ENCODE data around the gene SPAG16.
"Not testable (repeated sequence)": the region's sequence is repeated elsewhere in the genome, so short reads cannot be mapped to it uniquely, and the experiment has no call there.

The SPAG16 gene

GRCh38 chr2:213703406-213704098 is 419.3 kb downstream of the SPAG16 start:
- DNase-seq (ENCODE audit: low read depth): no peak

DNA sequence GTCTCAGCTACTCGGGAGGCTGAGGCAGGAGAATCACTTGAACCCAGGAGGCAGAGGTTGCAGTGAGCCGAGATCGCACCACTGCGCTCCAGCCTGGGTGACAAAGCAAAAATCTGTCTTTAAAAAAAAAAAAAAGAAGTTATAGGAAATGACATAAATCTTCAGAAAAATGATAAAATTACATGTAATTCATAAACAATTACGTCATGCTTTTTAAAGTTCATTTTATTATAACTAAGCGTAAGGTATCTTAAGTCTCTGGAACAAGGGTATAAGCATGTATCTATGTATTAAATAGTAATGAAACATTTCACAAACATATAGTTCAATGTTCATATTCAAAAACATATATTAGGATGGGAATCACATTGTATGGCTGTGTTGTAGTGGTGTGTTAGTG is 425.9 kb downstream of the SPAG16 start:
- no peak for DNase-seq (ENCODE audit: low read depth)

GRCh38 chr2:213718411-213718810 is 434.1 kb downstream of the SPAG16 start:
- DNase-seq (ENCODE audit: low read depth): not testable (repeated sequence)

DNA sequence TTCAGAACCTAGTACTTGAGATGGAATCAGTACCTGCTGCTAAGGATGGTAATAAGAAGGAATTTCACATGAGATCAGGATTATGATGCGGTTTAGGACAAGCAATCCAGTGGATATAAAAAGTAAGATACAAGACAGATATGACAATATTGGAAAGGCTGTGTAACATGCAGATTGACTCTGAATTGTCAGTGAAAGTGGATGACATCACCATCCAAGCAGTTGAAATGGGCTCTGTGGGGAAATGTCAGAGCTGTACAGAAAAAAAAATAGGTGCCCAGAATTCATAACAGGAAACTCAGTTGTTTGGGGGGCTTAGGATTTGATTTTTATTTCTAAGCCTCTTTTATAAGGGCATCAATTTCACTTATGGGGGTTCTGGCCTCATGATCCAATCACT is 438.3 kb downstream of the SPAG16 start:
- no peak for DNase-seq (ENCODE audit: low read depth)

DNA sequence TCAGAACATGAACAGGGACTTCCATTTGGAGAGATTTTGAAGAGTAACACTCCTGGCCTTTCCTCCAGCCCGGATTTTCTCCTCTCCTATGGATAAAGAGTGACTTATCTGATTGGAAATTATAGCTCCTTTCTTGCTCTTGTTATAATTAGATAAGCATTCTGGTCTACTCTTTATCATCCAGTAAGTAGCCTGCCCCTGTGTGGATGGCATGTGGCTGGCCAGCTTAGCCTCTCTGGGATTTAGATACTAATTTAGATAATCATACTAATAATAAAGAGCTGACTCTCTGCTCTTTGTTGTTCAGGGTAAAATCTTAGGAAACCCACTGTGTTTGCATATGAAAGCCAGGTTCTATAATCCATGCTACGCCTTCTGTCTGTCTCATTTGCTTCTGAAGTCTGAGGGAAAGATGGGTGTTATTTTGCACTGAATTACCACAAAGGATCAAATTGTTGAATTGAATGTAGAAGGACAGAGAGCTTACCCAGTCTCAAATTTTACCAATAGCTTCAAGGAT is 438.8 kb downstream of the SPAG16 start:
- no peak for DNase-seq (ENCODE audit: low read depth)

DNA sequence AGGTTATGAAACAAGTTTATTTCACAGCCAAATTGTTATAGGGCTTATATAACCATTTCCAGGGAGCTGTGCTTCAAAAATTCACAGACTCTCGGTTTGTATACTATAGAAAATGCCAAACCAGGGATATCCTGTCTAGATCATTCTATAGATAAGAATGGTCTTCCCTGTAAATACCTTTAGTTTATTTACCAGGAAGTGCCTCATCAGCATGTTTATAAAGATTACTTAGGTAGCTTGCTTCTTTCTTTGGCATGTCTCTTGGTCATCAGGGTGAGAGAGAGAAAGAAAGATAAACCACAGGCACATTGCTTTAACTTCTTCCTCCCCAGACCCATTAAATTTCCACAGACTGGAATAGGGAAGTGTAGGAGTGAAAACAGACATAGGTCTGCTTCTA is 439.4 kb downstream of the SPAG16 start:
- no peak for DNase-seq (ENCODE audit: low read depth)

DNA sequence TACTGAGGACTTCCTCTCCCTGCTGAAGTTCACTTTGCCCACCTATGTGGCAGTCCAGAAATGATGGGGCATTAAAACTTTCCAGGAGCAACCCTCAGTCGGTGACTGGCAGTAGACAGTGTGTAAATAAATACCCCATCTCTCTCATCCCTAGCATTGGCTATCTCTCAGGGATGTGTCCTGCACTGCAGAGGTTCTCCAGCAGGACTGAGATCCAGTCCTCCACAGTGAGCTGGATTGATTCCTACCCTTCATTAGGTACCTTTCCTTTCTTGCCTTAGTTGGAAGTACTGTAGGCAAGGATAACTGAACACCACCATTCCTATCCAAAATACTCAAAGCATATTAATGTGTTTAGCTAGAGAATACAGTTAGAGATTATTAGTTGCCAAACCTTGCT is 441.8 kb downstream of the SPAG16 start:
- no peak for DNase-seq (ENCODE audit: low read depth)

GRCh38 chr2:213733893-213734292 is 449.6 kb downstream of the SPAG16 start:
- DNase-seq (ENCODE audit: low read depth): no peak

DNA sequence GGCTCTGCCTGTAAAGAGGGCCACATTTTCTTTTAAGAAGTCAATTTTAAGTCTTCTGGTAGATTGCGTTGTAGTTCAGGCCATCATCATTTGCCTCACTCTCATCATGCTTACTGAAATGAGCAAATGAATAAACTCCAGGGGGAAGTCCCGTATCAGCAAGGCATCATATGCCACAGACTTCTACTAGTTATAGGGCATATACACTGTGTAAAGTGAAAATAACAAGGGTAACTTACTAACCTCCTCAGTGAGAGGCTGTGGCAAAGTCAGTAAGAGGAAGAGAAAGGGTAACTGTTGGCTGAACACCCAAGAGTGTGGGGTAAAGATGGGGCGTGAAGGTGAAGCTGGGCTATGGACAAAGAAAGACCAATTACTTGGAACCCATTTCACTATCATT is 456.2 kb downstream of the SPAG16 start:
- no peak for DNase-seq (ENCODE audit: low read depth)

DNA sequence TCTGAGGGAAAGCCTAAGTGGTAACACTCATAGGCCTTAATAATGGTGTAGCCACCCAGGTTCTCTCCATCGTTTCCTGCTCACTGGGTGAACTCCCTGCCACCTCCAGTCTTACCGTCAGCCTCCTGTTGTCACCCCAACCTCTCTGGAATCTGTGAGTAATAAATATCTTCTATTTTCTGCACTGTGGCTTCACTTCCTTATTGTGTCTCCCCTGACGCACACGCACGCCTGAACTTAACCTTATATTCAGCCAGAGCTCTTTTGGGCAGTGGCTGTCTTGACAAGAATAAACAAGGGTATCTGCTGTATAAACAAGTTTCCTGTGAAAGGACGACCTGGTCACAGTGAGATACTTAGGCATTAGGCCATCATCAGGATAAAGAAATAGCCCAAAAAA is 467.2 kb downstream of the SPAG16 start:
- DNase-seq (ENCODE audit: low read depth): no peak

GRCh38 chr2:213752575-213752974 is 468.3 kb downstream of the SPAG16 start:
- DNase-seq (ENCODE audit: low read depth): no peak

DNA sequence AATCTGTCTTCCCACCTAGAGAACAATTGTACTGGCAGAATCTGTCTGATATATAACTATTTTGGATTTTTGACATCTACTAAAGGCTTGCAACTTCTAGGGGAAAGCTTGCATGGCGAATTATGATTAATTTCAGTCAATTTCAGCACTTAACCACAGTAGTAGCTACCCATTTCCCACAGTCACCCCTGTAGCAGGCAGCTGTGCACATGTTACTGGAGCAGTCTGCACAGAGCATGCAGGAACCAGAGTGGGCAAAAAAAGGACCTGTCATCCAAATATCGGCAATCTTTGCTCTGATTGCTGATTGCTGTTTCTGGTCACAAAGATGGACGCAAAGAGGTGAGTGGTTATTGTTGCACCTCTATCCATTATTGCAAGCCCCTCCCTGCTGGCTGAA is 473.3 kb downstream of the SPAG16 start:
- DNase-seq (ENCODE audit: low read depth): no peak

DNA sequence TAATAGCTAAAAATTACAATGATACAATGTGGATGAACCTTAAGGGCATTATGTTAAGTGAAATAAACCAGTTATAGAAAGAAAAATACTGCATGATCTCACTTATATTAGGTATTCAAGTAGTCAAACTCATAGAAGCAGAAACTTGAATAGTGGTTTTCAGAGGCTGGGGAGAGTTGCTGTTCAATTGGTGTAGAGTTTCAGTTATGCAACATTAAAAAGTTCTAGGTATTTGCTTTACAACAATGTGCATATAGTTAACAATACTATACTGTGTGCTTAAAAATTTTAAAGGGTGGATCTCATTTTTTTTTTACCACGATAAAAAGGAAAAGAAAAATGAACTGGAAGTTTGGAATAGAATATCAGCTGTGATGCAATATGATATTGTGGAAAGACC is 479.1 kb downstream of the SPAG16 start:
- no peak for DNase-seq (ENCODE audit: low read depth)

GRCh38 chr2:213763963-213764362 is 479.7 kb downstream of the SPAG16 start:
- DNase-seq (ENCODE audit: low read depth): no peak

- no peak for DNase-seq (ENCODE audit: low read depth)
Observed at GRCh38 chr2:213764849-213765248, 480.6 kb downstream of the SPAG16 start.

- no peak for DNase-seq (ENCODE audit: low read depth)
Observed at GRCh38 chr2:213766062-213766461, 481.8 kb downstream of the SPAG16 start.

DNA sequence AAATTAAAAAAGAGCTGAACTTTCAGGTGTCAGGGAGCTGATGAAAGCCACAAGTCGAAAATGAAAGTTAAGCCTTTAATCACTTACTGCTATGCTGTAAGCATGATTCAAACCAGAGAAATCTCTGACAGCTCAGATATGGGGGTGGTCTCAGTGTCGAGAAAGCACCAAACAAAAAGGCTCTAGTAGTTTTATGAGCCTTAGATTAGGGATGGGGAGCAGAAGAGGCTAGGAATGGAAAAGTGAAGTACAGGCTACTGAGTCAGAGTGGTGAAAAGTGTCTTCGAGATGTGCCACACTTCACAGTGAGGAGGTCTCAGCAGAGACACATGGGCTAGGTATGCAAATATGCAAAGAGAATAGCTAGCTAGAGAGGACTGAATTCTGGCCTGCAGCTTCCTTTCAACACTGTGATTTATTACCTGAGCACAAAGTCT is 482.2 kb downstream of the SPAG16 start:
- no peak for DNase-seq (ENCODE audit: low read depth)

GRCh38 chr2:213787869-213788268 is 503.6 kb downstream of the SPAG16 start:
- no peak for DNase-seq (ENCODE audit: low read depth)

GRCh38 chr2:213789940-213790339 is 505.7 kb downstream of the SPAG16 start:
- no peak for DNase-seq (ENCODE audit: low read depth)

GRCh38 chr2:213792045-213792444 is 507.8 kb downstream of the SPAG16 start:
- no peak for DNase-seq (ENCODE audit: low read depth)

DNA sequence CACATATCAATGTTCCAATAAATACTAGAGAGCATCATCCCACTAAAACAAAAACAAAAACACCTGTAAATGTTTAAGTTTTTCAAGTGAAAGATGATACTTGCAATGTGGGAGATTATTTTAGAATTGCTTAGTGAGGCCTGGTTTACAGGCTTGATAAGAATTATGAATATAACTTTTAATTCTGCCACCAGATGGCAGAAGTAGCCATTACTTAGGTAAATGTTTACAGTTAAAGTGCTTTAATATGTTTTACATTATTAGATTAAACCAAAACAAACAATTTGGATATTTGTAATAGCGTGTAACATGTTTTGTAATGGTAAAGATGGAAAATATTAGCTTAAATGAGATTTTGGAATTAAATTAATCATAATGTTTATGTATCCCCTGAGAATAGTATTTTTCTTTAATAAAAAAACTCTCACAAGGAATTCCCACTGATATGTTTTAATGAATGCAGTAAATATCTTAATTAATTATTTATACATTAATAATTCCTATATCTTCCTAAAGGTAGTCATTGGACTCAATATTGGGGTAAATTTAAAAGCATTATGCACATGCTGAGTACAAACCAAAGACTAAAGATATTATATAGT is 522.0 kb downstream of the SPAG16 start:
- no peak for DNase-seq (ENCODE audit: low read depth)

DNA sequence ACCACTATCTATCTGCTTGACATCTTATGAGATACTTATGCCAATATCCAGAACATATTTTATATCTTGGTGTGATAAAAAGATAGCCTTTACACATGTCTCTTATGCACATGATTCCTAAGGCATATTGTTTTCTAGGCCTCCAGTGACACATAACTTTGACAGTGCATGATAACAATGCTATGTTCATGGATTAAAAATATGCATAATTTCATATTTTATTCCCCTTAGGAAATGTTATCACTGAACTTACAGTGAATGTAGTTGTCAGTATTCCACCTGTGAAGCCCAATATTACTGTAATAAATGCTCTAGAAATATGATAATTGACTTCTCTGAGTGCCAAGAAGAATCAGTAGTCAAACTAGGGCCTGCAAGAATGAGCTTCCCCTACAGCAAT is 532.3 kb downstream of the SPAG16 start:
- DNase-seq (ENCODE audit: low read depth): no peak

DNA sequence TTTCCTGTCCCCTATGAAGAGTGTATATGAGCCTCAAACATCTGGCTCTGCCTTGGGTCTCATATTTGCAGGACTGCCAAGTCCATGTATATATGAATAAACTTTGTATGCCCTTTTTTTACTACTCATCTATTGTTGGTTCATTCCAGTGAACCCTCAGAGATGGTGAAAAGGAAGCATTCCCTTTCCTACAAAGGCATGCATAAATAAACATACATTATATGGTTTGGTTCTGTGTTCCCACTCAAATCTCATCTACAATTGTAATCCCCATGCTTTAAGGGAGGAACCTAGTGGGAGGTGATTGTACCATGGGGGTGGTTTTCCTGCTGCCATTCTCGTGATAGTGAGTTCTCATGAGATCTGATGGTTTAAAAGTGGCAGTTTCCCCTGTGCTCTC is 534.2 kb downstream of the SPAG16 start:
- no peak for DNase-seq (ENCODE audit: low read depth)

GRCh38 chr2:213834331-213834730 is 550.1 kb downstream of the SPAG16 start:
- DNase-seq (ENCODE audit: low read depth): no peak
